ENCODE data around the gene ZGPAT.

Gene ZGPAT

GRCh38 chr20:63689046-63690002 lies 18.5 kb upstream of the ZGPAT start:
- H3K9ac ChIP-seq (ENCODE audit: low read length): no peak overlapping the region
- H3K27me3 ChIP-seq (ENCODE audit: control insufficient read depth, insufficient read depth, low read length): no peaks in the 10 kb centered on the region
- no peaks in the 10 kb centered on the region for H3K36me3 ChIP-seq (ENCODE audit: control insufficient read depth, low read depth, low read length)
- H3K4me3 ChIP-seq (ENCODE audit: low read length): no peak overlapping the region
- no peak overlapping the region for H3K27ac ChIP-seq (ENCODE audit: low read length)
- no peaks in the 10 kb centered on the region for H3K4me1 ChIP-seq (ENCODE audit: control insufficient read depth, low read depth, low read length)
- no peaks in the 10 kb centered on the region for H3K9me3 ChIP-seq (ENCODE audit: control insufficient read depth, low read depth, low read length)

DNA sequence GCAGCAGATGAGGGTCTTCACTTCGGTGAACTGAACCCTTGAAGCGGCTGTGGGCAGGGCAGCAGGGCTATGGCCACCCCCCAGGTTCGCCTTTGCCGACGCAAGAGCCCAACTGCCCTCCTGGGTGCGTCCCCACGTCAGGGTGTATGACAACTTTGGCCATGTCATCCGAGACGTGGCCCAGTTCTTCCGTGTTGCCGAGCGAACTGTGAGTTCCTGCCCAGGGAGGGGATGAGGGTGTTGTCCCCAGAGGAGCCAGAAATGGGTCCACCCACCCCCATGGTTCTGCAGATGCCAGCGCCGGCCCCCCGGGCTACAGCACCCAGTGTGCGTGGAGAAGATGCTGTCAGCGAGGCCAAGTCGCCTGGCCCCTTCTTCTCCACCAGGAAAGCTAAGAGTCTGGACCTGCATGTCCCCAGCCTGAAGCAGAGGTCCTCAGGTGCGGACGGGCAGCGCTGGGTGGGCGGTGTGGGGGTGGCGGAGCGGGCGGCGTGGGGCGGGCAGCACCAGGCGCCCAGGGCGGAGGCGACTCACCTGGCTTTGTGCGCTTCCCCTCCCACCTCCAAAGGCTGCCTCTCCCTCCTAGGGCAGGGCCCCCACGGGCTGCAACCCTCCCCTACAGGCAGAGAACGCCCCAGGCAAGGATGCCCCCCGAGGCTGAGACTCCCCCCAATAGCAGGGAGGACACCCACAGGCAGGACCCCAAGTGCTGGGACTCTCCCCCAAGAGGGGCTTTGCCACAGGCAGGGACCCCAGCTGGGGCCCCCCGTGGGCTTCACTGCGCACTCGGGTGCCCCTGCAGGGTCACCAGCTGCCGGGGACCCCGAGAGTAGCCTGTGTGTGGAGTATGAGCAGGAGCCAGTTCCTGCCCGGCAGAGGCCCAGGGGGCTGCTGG lies 17.6 kb upstream of the ZGPAT start:
- Histone ChIP-seq H3K27me3 (ENCODE audit: control insufficient read depth, insufficient read depth, low read length) (no peaks in the 10 kb centered on the region), H3K36me3 (ENCODE audit: control insufficient read depth, low read depth, low read length) (no peaks in the 10 kb centered on the region), H3K4me3 (ENCODE audit: low read length) (no peak overlapping the region), H3K27ac (ENCODE audit: low read length) (no peak overlapping the region), H3K4me1 (ENCODE audit: control insufficient read depth, low read depth, low read length) (no peaks in the 10 kb centered on the region), H3K9ac (ENCODE audit: low read length) (no peak overlapping the region), H3K9me3 (ENCODE audit: control insufficient read depth, low read depth, low read length) (no peaks in the 10 kb centered on the region)

GRCh38 chr20:63690898-63691710 lies 16.7 kb upstream of the ZGPAT start:
- Histone ChIP-seq H3K4me1 (ENCODE audit: control insufficient read depth, low read depth, low read length) (no peaks in the 10 kb centered on the region), H3K9ac (ENCODE audit: low read length) (no peak overlapping the region), H3K27ac (ENCODE audit: low read length) (no peak overlapping the region), H3K4me3 (ENCODE audit: low read length) (no peak overlapping the region), H3K9me3 (ENCODE audit: control insufficient read depth, low read depth, low read length) (no peaks in the 10 kb centered on the region), H3K27me3 (ENCODE audit: control insufficient read depth, insufficient read depth, low read length) (no peaks in the 10 kb centered on the region), H3K36me3 (ENCODE audit: control insufficient read depth, low read depth, low read length) (no peaks in the 10 kb centered on the region)

- Histone ChIP-seq H3K27me3 (ENCODE audit: control insufficient read depth, insufficient read depth, low read length) (no peaks in the 10 kb centered on the region), H3K27ac (ENCODE audit: low read length) (no peak overlapping the region), H3K9ac (ENCODE audit: low read length) (no peak overlapping the region), H3K9me3 (ENCODE audit: control insufficient read depth, low read depth, low read length) (no peaks in the 10 kb centered on the region), H3K4me1 (ENCODE audit: control insufficient read depth, low read depth, low read length) (no peaks in the 10 kb centered on the region), H3K36me3 (ENCODE audit: control insufficient read depth, low read depth, low read length) (no peaks in the 10 kb centered on the region), H3K4me3 (ENCODE audit: low read length) (no peak overlapping the region)
These were observed 16.0 kb upstream of the ZGPAT start for GRCh38 chr20:63691711-63692435.

- H3K27me3 ChIP-seq (ENCODE audit: control insufficient read depth, insufficient read depth, low read length): no peaks in the 10 kb centered on the region
- no peaks in the 10 kb centered on the region for H3K9me3 ChIP-seq (ENCODE audit: control insufficient read depth, low read depth, low read length)
- no peaks in the 10 kb centered on the region for H3K36me3 ChIP-seq (ENCODE audit: control insufficient read depth, low read depth, low read length)
- H3K4me1 ChIP-seq (ENCODE audit: control insufficient read depth, low read depth, low read length): no peaks in the 10 kb centered on the region
- H3K9ac ChIP-seq (ENCODE audit: low read length): no peak overlapping the region
- H3K27ac ChIP-seq (ENCODE audit: low read length): no peak overlapping the region
- no peak overlapping the region for H3K4me3 ChIP-seq (ENCODE audit: low read length)
These were observed 15.3 kb upstream of the ZGPAT start for GRCh38 chr20:63692436-63693082.

DNA sequence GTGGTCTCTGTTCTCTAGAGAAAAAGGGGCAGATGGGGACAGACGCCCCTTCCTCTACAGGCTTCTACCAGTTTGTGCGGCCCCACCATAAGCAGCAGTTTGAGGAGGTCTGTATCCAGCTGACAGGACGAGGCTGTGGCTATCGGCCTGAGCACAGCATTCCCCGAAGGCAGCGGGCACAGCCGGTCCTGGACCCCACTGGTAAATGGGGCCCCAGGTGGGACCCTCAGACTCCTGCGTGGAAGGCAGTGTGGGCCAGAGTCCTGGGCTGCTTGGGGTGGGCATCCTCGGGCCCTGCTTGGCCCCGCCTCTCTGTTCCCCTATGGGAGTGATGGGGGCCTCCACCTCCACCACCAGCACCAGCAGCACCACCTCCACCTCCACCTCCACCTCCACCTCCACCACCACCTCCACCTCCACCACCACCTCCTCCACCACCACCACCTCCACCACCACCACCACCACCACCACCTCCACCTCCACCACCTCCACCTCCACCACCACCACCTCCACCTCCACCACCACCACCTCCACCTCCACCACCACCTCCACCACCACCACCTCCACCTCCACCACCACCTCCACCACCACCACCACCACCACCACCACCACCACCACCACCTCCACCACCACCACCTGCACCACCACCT lies 14.6 kb upstream of the ZGPAT start:
- Histone ChIP-seq H3K27me3 (ENCODE audit: control insufficient read depth, insufficient read depth, low read length) (no peaks in the 10 kb centered on the region), H3K27ac (ENCODE audit: low read length) (no peak overlapping the region), H3K36me3 (ENCODE audit: control insufficient read depth, low read depth, low read length) (no peaks in the 10 kb centered on the region), H3K4me3 (ENCODE audit: low read length) (no peak overlapping the region), H3K4me1 (ENCODE audit: control insufficient read depth, low read depth, low read length) (no peaks in the 10 kb centered on the region), H3K9me3 (ENCODE audit: control insufficient read depth, low read depth, low read length) (no peaks in the 10 kb centered on the region), H3K9ac (ENCODE audit: low read length) (no peak overlapping the region)

- Histone ChIP-seq H3K9me3 (ENCODE audit: control insufficient read depth, low read depth, low read length) (no peaks in the 10 kb centered on the region), H3K4me3 (ENCODE audit: low read length) (no peak overlapping the region), H3K4me1 (ENCODE audit: control insufficient read depth, low read depth, low read length) (no peaks in the 10 kb centered on the region), H3K36me3 (ENCODE audit: control insufficient read depth, low read depth, low read length) (no peaks in the 10 kb centered on the region), H3K27ac (ENCODE audit: low read length) (no peak overlapping the region), H3K9ac (ENCODE audit: low read length) (no peak overlapping the region), H3K27me3 (ENCODE audit: control insufficient read depth, insufficient read depth, low read length) (no peaks in the 10 kb centered on the region)
These were observed 13.9 kb upstream of the ZGPAT start for GRCh38 chr20:63693733-63694583.

DNA sequence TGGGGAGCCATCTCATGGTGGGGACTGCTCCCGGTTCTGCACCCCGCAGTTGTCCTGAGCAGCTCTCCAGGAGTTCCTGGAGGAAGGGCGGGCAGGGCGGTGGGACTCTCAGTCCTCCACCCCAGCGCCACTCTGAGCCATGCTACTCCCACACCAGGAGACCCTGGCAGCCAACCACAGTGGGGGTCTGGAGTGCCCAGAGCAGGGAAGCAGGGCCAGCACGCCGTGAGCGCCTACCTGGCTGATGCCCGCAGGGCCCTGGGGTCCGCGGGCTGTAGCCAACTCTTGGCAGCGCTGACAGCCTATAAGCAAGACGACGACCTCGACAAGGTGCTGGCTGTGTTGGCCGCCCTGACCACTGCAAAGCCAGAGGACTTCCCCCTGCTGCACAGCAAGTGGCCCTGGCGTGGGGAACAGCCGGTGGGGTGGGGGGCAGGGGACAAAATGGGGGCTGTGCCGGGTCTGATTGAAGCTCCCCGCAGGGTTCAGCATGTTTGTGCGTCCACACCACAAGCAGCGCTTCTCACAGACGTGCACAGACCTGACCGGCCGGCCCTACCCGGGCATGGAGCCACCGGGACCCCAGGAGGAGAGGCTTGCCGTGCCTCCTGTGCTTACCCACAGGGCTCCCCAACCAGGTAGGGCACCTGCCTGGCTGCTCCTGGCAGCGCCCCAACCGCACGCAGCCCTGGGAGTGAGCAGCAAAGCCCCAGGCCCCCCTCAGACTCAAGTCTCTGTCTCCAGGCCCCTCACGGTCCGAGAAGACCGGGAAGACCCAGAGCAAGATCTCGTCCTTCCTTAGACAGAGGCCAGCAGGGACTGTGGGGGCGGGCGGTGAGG lies 13.0 kb upstream of the ZGPAT start:
- no peaks in the 10 kb centered on the region for H3K36me3 ChIP-seq (ENCODE audit: control insufficient read depth, low read depth, low read length)
- H3K27me3 ChIP-seq (ENCODE audit: control insufficient read depth, insufficient read depth, low read length): no peaks in the 10 kb centered on the region
- no peak overlapping the region for H3K9ac ChIP-seq (ENCODE audit: low read length)
- H3K27ac ChIP-seq (ENCODE audit: low read length): no peak overlapping the region
- no peaks in the 10 kb centered on the region for H3K9me3 ChIP-seq (ENCODE audit: control insufficient read depth, low read depth, low read length)
- no peak overlapping the region for H3K4me3 ChIP-seq (ENCODE audit: low read length)
- H3K4me1 ChIP-seq (ENCODE audit: control insufficient read depth, low read depth, low read length): no peaks in the 10 kb centered on the region

All from iPS-18a (cell line).